Stimulated activated CD8-positive, alpha-beta memory T cell treated with anti-CD3 and anti-CD28 coated beads, Interleukin-12 subunit alpha, Interleukin-12 subunit beta, amount 100 ng/mL, for 24 hours (primary cell): Measurements from ENCODE around the gene DTYMK.
A peak's percentile ranks its signal among the peaks of the same experiment; 100 is the strongest.

Source experiments
- DNase-seq: peaks from one replicate; pipeline ENCODE4 v3.0.0-alpha.2; 2020; ENCODE audit errors: extremely low read depth

The DTYMK gene

DNA sequence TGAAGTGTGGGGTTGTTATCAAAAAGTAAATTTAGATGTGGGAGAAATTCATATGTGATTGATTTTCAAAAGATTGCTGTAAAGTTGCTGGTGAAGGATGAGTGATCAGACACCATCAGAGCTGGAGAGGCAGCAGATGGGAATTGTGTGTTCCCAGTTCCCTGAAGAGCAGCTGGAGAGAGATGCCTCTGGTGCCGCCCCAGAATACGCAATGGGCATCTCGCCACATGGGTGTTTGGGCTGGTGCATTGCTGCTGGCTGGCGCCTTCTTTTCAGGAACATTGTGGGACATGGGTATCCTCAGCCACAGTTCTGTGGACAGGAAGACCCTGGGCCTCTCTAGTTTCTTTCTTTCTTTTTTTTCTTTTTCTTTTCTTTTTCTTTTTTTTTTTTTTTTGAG, 37.2 kb downstream of the DTYMK start:
- DNase-seq, result no peak

GRCh38 chr2:241648453-241648852, 38.2 kb downstream of the DTYMK start:
- no peak for DNase-seq

GRCh38 chr2:241645915-241646645, 40.5 kb downstream of the DTYMK start:
- DNase-seq, result no peak

DNA sequence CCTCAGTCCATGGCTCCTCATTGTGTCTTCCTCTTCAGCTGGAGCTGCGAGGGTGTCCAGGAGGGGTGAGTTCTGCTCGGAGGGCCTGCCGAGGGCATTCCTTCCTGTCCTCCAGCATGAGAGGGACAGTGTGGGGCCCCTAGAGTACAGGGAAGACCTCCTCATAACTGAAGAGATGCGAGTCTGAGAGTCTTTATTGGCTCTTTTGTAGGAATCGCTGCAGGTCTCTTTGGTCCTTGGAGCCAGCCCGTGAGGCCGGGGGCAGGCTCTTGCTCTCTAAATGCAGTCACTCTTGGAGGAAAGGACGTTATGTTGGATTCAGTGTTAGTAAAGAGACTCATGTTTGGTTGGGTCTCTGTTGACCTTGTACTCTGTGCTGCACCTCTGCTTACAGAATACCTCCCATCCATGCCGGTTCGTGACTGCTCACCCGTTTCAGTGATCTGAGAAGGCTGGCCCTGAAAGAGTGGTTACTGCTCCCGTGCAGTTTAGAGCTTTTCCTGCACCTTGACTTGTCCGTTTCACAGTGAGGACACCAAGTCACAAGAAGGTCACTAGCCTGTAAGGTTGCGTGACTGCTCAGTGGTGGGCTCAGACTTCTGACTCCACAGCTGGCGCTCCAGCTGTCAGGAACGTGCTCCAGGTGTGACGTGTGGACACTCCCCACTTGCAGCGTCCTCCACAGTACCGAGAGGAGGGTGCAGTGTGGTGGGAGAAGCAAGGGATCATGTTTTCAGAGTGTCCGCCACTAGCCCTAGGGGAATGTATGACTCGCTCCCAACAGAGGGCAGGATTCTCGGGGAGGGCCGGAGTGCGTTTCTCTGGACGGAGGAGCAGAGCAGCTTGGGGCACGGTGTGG, 41.3 kb downstream of the DTYMK start:
- no peak for DNase-seq

DNA sequence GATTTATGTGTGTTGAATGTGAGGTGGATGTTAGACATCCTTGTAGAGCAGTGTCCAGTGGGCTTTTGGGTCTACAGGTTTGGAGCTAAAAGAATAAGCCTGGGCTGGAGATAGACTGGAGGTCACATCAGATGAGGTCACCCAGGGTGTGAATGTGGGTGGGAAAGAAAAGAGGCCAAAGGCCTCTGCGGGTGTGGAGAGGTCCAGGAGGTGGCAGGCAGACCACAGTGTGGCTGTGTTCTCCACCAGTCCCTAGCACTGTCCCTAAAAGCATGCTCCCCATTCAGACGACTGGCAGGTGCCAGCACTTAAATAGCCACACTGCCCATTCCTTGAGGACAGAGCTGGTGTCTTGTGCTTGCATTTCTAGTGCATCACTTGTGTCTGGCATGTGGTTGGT, 45.0 kb downstream of the DTYMK start:
- no peak for DNase-seq

- DNase-seq, result no peak
Observed at GRCh38 chr2:241640165-241640795, 46.3 kb downstream of the DTYMK start.

- DNase-seq, result no peak
Observed at GRCh38 chr2:241639385-241639784, 47.2 kb downstream of the DTYMK start.

GRCh38 chr2:241638940-241639339, 47.7 kb downstream of the DTYMK start:
- DNase-seq, result no peak

GRCh38 chr2:241637795-241638660, 48.6 kb downstream of the DTYMK start:
- no peak for DNase-seq

- peak; percentile 46 for DNase-seq
Observed at GRCh38 chr2:241637018-241637794, 49.4 kb downstream of the DTYMK start, which contains the start of the genes ATG4B and THAP4. Gene ATG4B, plus strand, starts transcription at chr2:241637693. Its CDS starts 22 bp downstream, at chr2:241637715. Gene THAP4, minus strand, starts transcription at chr2:241637158. Its CDS starts 141 bp downstream, at chr2:241637017.

- DNase-seq, result no peak
Observed at GRCh38 chr2:241636182-241637017, 50.2 kb downstream of the DTYMK start.

DNA sequence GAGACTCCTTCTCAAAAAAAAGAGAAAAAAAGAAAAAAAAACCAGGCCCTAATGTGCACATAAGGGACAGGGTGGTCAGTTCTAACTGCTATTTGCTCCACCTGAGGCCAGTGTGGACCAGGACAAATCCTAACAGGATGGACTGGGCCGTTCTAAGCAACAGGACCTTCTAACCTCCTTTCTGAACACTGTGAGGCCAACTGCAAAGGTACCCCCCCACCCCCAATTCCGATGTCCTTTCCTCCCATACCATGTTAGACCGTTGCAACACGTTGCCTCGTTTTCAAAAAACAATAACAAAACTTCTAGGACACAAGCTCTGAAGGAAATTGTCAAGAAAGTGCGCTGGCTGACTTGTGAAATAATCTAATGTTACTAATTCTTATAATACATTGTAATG, 50.9 kb downstream of the DTYMK start:
- DNase-seq, result no peak

DNA sequence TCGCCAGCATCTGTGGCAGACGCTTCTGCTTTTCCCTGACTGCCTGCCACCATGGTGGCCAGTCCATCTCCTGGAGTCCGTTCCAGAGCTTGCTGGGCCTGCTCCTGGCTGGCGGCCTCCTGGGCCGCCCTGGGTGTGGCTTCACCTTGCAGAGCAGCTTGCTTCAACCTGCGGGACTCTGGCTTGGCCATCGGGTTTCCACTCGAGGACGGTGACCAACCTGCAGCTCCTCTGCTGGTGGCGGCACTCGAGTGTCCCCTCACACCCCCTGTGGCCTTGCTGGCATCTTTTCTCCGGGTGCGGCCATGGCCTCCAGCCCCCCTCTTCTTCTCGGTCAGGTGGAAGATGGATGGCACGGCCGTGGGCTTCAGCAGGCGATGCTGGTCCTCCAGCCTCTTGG, 53.1 kb downstream of the DTYMK start:
- no peak for DNase-seq

DNA sequence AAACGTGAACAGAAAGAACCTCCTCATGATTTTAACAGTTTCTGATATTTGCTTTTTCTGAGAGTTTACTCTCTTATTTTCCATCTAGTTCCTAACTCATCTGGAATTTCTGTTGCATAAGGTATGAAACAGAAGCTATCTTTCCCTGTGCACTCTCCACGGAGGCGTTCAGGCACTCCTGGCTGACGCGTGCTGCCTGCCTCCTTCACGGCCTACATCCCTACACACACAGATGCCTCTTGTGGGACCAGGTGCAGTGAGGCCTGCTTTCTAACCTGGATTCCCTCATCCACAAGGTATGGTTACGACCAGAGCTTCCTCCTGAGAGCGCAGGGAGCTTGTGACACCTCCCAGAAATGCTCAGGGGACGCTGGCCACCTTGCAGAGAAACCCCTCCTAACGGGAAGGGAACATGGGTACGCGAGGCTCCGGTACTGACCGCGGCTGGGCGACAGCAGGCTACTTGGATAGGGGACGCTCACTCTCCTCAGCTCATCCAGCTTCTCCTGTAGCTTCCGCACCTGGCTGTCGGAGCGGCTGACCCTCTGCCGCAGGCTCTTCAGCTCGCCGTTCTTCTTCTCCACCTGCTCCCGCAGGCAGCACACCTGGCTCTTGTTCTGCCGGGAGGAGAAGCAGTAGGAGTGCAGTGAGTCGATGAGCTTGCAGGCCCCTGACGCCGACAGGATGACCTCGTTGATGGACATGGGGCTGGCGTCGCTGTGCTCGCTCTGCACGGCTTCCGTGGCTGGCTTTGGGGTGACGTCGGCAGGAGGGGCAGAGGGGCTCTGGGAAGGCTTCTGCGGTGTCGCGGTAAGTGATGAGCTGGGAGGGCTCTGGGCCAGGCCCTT, 53.9 kb downstream of the DTYMK start:
- DNase-seq, result no peak

DNA sequence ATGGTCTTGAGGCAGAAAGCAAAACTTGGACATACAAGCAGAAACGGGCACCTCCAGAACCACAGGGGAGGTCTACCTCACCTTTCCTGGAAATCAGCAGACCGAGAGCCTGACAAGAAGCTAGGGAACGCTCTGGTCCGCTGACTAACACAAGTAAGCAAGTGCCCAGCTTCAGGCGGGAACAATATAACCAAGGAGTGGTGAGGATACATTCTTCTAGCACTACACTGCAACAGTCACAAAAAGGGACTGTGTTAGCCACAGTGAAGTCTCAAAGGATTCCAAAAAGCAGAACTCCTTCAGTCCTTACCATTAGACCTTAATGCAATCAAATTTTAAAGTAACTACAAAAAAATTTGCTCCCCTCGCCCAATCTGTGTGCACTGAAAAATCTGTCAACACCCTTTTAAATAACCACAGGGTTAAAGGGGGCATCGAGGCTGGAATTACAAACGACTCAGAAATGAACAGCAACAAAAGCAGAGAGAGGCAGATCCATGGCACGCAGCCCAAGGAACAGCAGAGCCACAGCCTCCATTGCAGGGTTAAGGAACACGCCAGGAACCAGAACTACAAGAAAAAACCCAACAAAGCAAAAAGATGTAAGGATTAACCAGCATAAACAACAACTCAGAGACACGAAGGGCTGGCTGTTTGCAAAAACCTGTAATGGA, 56.7 kb downstream of the DTYMK start:
- DNase-seq, result no peak

DNA sequence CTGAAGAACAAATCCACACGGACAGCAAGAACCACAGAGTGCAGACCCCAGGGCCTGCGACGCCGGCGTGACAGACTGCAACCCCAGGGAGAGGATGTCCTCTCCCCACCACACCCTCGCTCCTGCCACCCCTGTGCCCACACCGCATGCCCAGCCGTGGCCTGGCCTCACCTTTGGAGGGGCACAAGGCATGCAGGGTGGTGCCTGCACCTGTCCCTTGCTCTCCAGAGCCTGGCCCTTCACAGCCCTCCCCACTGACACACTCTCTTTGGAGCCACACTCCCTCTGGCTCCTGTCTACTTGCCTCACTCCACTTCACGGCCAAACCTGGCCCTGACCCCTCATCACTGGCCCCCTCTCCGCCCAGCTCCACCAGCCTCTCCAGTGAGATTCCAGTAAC, 58.9 kb downstream of the DTYMK start:
- DNase-seq, result no peak
